HG03571 (cell line): ENCODE results near the gene TBC1D3B.
"Not testable (repeated sequence)": the region's sequence is repeated elsewhere in the genome, so short reads cannot be mapped to it uniquely, and the experiment has no call there.

Source experiments
- ATAC-seq: cut with Tn5 transposase; IDR thresholded peaks from one replicate; pipeline ENCODE4 v1.9.1; 2021; ENCODE audit not compliant: unreplicated experiment

TBC1D3B gene

DNA sequence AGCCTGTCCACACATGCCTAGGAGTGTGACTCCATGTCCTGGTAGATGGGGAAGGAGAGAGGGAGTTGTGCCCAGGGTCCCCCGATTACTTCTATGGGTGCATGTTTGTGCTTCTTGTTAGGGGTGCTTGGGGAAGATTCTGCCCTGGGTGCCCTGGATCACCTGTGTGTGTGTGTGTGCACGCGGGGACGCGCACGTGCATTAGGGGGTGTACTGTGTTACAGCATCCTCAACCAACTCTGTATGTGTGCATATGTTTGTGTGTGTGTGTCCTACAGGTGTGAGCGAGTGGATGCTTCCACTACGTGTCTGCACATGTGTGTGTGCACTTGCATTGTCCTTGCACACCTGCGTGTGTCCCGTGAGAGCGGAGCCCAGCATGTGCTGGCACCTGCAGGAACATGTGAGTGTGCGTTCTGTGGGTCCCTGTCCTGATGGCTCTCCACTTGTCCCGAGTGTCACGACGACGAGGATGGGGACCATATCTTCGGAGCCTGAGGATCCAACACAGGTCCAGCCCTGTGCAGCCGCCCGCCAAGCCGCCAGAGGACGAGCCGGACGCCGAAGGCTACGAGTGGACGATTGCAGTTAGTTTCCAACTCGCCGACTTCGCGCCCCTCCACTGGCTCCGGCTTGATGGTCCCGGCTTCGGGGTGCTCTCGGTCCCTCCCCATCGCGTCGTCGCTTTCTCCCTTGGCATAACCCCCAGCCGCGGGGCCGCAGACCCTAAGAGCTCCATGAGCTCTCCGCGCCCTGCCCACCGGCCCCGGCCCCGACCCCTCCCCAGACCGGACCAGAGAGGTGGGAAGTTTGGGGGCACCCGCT is 6.0 kb upstream of the TBC1D3B start:
- no peak for ATAC-seq

DNA sequence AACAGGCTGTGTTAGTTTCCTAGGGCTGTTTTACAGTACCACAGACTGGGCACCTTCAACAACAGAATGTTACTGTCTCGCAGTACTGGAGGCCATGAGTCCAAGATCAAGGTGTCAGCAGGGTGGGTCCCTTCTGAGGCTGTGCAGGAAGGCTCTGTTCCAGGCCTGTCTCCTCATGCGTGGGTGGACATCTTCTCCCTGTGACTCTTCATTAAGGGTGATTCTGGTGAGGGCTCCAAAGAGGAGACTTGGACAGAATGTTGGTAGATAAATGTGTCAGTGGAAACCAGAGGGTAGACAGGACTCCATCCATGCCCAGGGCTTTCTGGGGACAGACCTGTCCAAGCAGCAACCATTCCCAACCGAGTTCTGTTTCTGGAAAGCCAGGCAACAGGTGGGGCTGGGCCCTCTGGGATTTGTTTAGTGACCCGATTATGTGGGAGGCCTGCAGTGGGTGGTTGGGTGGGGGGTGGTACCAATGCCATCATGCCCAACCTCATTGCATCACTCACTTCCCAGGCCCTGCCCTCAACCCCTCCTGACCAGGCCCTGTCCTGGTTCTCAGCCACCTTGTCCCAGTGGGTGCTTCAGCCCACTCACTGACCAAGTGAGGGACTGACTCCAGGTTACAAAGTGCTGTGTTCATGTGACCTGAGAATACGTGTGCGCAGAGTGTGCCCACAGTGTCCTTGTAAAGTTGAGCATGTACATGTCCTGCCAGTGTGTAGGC is 5.2 kb upstream of the TBC1D3B start:
- ATAC-seq: not testable (repeated sequence)

DNA sequence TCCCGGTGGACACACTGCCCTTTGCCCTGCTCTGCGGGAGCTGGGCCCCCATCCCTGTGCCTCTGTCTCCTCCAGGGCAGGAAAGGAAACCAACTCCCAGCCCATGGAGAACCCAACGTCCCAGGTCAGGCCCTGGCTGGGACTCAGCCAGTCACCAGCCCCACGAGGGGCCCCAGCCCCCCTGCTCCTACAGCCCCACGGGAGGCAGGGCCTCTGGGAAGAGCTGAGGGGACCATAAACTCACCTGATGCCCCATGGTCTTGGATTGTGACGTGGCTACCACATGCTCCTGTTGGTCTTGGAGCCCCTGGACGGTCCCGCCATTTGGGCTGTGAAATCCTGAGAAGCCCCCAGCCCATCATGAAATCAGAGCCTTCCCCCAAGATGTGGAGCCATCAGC is 7.6 kb downstream of the TBC1D3B start:
- not testable (repeated sequence) for ATAC-seq

DNA sequence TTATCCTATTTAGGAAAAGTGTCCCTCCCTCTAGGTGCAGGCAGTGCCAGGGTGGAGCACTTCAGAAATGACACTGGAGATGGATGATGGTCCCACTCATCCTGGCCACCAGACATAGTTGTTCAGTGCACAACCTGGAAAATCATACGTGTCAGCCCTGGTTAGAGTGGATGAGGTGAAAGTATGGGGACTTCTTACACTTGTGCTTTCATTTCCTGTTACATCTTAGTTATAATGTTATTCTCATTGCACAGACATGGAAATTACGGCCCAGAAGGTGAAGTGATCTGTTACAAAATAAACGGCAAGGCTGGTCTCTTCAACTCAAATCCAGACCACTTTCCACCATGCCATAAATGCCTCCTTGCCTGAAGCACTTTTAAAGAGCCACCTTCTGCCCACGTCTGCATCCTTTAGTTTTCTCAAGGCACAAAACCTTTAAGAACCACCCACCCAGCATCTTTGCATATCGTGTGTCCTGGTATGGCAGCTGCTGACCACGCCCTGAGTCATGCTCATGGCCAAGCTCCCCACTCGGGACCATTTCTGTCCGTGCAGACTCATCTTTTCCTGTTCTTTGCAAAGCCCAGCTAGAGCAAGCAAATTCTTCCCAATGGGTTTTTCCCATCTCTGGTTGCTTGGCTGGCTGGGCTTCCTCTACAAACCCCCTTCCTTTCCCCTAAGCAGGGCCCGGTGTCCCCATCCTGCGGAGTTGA is 22.4 kb downstream of the TBC1D3B start:
- no peak for ATAC-seq

DNA sequence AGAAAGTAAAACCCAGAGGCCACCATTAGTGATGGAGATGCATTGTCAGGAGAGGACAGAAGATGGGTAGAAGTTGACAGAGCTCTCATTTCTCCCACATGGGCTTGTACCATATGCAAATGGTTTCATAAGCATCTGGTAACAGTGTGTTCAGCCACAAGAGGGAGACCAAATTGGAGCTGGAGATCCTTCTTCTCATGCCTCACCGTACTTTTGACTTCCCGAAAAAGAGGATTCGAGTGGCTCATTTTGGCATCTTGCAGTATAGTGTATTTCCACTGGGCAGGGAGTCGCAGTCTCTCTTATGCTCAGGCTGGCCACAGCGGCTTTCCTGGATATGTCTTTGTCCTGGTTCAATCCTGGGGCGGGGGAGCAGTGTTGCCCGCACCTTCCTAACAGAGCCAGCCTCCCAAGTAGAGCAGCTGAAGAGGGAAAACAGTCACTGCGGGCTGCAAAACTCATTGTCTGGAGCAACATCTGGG is 23.8 kb downstream of the TBC1D3B start:
- ATAC-seq: no peak

DNA sequence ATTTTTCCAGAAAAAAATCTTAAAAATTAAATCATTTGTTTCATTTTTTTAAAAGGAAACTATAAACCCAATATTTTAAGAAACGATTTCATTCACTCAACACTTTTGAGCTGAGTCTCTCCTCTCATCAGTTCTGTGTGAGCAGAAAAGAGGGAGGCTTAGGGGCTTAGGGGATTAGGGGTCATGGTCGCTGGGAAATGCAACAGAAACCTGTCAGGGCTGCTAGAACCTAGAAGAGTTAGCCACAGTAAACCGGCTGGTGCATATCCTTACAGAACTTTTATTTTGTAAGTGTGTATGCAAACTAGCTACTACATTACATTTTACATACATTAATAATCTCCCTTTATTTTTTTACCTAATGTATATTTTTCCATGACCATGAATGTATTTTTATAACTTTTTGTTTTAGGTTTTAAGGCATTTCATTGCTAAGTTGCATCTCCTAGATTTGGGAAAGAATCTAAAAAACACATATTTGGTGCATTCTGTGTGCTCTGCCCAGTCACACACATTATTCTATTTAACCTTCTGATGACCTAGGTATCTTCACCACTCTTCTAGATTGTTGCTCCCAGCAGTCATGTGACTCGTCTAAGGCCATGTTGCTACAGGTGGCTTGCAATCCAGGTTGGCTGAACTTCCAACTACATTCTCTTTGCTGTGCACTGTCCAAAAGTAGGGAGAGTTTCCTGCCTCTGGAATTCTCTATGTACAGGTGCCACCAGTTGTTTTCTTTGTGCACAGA is 24.4 kb downstream of the TBC1D3B start:
- no peak for ATAC-seq

DNA sequence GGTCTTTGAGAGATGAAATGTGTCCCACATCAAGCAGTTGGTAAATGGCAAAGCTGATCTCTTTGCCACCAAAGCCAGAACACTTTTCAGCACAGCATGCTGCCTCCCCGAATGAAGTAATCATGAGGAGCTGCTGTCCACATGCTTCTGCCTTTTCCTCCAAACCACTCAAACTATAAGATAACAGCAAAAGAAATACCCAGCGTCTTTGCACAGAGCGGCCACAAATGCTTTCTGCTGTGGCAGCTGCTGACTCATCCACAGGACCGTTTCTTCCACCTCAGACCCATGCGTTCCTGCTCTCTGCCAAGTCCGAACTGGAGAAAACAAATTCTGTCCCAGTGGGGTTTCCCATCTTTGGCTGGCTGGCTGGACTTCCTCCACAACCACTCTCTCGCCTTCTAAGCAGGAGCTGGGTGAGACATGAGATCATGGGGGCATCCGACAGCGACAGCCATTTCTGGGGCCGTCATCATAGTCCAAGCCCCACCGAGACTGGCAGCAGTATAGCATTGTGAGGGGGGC is 27.1 kb downstream of the TBC1D3B start:
- ATAC-seq: no peak

DNA sequence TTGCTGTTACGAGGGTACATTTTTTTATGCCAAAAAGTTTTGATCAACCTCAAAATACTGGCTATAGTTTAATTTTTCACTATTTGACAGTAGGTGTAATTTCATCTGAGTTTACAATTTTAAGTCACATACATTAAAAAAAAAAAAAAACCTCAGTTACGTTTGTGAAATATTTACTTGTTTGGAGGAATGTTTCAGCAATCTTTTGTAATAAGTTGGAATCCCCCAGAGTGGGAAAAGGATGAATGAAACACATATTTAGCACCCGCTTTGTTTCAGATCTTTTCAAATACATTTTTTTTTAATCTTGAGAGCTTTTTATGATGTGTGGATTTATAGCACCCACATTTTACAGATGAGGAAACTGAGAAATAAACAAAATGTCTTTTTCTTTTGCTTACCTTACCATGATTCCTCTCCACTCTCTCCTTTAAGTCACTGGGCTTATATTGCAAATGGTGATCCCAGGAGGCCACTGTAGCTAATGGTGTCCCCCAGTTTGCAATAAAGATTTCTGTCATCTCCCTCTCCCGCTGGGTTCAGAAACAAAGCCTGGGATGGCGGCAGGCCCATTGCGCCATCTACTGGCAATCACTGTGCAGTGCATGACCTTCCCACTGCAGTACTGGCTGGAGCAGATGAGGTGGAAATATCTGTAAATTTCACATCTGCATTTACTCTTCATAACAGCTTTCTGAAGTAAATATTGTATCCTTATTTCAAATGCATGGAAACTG is 27.7 kb downstream of the TBC1D3B start:
- ATAC-seq: no peak

DNA sequence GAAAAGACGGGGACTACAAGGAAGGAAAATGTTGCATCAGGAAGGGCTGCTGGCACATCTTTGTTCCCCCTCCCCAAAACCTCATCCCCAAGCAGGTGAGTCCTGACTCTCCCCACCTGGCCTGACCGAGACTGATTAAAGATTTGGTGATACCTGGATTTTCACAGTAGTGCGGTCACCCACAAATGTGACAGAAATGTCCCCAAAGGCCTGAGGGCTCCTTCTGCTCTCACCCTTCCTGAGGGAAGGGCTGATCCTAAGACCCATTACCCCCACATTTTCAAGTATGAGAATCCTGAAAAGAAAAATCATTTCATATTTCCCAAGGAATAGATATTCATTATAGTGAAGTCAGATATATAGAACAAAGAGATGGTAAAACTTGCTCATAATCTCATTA is 28.8 kb downstream of the TBC1D3B start:
- no peak for ATAC-seq

DNA sequence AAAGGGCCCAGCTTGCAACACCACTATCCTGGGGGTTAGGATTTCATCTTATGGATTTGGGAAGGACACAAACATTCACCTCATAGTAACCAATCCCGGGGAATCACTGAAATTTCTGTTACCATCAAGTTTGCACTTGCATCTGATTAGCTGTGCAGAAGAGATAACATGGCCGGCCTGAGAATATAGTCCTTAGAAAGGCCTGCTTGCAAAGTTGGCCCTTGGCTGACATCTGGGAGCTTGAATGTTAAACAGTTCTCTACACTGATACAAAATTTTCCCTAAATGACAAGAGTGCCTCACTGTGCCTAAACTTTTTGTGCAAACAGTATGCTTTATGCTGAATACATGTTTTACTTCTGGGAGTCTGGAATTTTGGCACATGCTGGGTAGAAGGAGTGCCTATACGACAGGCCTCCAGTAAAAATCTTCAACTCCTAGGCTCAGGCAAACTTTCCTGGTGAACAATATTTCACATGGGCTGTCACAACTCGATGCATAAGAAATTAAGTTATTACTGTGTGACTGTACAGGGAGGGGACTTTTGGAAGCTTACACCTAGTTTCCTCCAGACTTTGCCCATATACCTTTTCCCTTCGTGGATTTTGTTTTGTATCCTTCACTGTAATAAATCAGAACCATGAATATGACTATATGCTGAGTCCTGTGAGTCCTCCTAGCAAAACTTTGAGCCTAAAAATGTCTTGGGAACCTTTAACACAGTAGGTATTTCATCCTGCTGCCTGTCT is 31.3 kb downstream of the TBC1D3B start:
- no peak for ATAC-seq

DNA sequence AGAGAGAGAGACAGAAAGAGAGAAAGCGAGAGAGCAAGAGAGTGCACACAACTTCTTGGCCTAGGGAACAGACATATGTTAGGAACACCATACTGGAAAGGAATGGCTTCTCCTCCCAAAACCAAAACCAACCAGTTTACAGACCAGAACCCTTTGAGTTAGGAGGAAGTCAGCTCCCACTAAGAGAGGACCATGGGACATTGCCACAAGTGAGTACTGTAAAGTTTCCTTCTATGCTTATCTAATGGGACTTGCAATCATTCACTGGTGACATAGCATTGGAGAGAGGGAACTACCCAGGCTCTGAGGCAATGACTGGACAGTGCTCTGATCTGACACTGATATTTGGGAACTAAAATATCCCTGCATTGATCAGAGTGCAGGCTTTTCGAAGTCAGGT is 32.4 kb downstream of the TBC1D3B start:
- ATAC-seq: no peak

DNA sequence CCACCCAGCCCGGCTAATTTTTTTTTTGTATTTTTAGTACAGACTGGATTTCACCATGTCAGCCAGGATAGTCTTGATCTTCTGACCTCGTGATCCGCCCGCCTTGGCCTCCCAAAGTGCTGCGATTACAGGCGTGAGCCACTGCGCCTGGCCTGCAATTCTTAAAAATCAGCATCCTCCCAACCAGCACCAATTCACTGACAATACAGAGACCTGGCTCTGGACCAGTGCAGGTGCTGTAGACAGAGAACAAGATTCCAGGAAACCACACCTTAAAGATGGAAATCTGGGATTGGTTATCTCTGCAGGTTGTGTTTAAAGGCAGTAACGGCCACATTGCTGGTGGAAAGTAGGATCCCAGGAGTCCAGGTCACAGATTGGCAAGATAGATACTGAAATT is 33.6 kb downstream of the TBC1D3B start:
- no peak for ATAC-seq

DNA sequence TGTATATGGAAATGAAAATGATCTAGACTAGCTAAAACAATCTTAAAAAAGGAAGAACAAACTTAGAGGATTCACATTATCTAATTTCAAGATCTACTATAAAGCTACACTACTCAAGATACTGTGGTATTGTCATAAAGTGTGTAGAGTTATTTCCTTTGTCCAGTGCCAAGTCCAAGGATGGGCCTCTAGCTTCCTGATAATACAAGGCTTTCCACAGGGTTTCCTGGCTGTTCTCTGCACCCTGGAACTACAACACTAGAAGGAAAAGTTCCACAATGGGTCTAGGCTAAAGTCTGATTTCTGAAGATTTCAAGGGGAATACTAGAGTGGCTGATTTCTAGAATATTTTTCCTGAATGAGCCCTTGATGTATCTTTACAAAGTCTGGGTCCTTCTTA is 34.2 kb downstream of the TBC1D3B start:
- no peak for ATAC-seq

DNA sequence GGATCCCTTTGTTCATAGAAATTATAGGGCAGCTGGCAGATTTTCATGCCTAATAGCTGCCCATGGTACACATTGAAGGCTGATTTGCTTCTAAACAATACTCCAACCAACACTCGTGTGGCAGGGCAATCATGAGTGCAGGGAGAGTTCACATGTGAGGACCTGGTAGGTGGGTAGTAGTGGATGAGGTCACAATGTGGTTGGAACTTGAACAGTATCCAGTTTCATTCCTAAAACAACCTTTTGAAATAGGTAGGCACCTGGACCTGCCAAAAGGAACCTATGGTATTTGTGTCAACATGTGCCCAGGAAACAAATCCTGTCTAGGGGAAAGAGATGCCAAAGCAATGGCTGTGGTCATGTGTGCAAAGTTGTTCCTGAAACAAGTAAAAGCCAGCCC is 40.0 kb downstream of the TBC1D3B start:
- no peak for ATAC-seq

DNA sequence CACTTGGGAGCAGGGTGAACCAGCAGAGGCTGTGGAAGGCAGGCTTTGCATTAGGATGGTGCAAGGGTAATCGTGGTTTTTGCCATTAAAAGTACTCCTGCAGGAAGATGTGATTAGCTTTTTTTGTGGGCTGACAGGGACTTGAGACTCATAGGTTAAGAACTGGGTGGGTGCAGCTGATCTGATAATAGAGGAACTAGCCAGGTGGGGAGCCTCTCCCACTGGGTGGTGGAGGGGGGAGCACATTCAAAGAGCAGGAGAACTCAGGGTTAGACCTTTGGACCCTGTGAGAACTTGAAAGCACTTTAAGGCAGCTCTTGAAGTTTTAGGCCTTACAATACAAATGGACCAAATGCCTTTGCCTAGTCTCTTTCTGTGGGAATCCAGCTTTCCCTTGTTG is 40.4 kb downstream of the TBC1D3B start:
- ATAC-seq: no peak

DNA sequence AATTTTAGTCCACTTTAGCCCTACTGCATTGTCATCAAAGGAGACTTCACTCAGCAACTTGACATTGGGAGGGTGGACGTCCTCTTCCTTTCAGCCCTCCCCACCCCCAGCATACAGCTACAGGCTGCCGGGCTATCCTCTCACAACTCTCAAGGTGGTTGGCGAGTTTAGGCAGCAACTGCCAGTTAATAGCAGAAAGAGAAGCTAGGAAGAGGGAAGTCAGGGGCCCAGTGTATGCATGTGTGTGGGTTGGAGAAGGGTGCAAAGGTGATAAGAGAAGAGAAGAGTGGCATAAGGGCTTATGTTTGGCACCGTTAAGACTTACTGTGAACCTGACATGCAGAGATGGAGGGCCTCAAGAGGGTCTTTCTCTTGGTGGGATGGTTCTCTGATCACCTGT is 41.0 kb downstream of the TBC1D3B start:
- ATAC-seq: no peak

DNA sequence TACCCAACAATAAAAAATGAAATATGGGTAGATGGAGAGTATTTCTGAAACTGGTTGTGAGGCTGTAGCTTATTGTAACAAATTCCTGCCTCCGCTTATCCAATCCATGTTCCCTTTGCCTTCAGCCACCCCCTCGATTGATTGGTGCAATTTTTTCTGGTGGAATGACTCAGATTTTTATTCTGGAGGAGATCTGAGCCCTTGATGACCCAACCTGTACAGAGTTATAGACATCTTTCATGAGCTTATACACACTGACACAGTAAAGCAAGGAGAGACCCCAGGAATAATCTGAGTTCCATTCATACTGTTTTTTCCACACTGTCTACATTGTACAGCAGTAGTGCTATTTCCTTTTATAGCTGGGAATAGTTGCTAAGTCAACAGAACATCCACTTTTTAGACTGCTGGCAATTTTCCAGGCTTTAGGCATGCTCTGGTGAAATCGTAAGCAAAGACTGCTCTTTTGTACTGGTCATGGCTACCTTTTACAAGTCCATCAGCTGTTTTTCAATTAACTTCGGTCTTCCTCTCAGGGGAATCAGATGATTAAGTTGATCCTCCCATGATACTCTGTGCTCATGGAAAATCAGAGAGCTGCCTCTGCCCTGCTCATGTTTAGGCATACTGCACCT is 42.7 kb downstream of the TBC1D3B start:
- ATAC-seq: no peak

DNA sequence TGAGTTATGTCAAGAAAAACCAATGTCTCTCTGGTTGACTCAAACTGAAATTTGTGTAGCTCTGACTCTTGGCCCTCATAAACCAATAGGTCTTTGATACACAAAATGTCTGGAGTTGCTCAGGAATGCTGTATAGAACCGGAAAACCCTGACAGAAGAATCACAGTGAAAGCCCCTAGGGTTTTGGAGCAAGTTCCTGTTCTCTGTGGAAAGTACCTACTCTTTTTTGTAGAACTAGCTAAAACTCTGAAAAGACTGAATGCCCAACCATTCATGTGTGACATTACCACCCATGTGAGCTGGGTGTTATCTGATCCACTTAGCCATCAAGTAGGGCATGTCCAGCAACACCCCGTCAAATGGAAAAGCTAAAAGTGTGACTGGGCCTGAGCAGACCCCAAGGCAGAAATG is 44.0 kb downstream of the TBC1D3B start:
- no peak for ATAC-seq

DNA sequence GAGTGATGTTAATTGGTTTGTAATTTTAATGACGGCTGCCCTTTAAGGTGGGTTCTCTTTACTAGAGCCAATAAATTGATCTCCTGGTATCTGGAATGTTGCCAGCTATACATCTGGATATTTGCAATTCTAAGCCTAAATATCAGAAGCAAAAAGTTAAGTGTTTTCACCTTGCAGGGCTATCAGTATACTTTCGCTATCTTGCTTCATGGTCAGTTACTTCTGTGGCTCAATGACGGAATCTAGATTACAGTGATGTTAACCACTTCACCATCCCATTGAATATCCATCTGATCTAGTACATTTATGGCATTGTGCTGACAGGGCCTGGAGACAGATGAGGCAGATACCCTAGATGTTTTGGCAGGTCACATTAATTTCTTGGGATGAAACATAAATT is 44.5 kb downstream of the TBC1D3B start:
- no peak for ATAC-seq
